ENCODE data around the gene MEN1. TPM values are rescaled to one million over a fixed set of nuclear protein-coding genes. Genes with fewer than 3 reads are reported as not detected.

The MEN1 gene
- total RNA-seq, 1 experiment from 2014 or later = 54.5 TPM

- in situ Hi-C loops (cut with HindIII; ENCODE audit: low pct_unique_long_range_greater_than_20kb, low sequenced_read_pairs) = no loop called here
- intact Hi-C loops (cut with micrococcal nuclease; ENCODE audit: unreplicated experiment) = no loop called here
- POLR2A ChIA-PET = interaction anchor here (0.6 kb wide), 1 partner anchor 31 kb away, joined by 19 read pairs; no protein-coding TSS in a partner anchor
- TF ChIP-seq SIN3A (IDR thresholded peaks at IDR 0.05; ENCODE audit: borderline replicate concordance, insufficient read depth, low read depth, low read length) = no peak
- TF ChIP-seq REST (IDR thresholded peaks at IDR 0.05; ENCODE audit: insufficient read depth in 1 of 2, low read depth in 2 of 2, low read length in 1 of 2) = no peak
- TF ChIP-seq TCF7L2 (IDR thresholded peaks at IDR 0.05; ENCODE audit: low read depth, low read length) = no peak
- no peak for TF ChIP-seq POLR2AphosphoS5 (IDR thresholded peaks at IDR 0.05; ENCODE audit: low read depth, low read length)
- no peak for TF ChIP-seq CTCF (IDR thresholded peaks at IDR 0.05)
- H3K27me3 ChIP-seq (ENCODE audit: control insufficient read depth, insufficient read depth, low read length) = no peaks in the 10 kb centered on the region
- H3K4me1 ChIP-seq (ENCODE audit: control insufficient read depth, insufficient read depth, low read length) = peaks cover 34% of the 10 kb centered on the region
- no peaks in the 10 kb centered on the region; the same call in 1 of the 2 replicates for H3K36me3 ChIP-seq (ENCODE audit: control insufficient read depth, insufficient read depth, low read length)
- DNase-seq (ENCODE audit: low read depth, low spot score) (no peak), ATAC-seq (no peak)
- no peak overlapping the region for H3K4me3 ChIP-seq (ENCODE audit: low read depth in 2 of 2, low read length in 2 of 2)
- CTCF ChIA-PET = no interaction called here
- H3K27ac ChIP-seq (ENCODE audit: low read length) = no peak overlapping the region
- H3K9me3 ChIP-seq (ENCODE audit: control insufficient read depth, insufficient read depth, low read depth, low read length) = no peaks in the 10 kb centered on the region
- no TSS peak for BruUV-seq (replicated peaks)
Observed at GRCh38 chr11:64838600-64839334, 28.4 kb upstream of the MEN1 start.

- no peaks in the 10 kb centered on the region for H3K36me3 ChIP-seq (ENCODE audit: control insufficient read depth, insufficient read depth, low read length)
Observed at GRCh38 chr11:64837887-64838351, 27.6 kb upstream of the MEN1 start.

More at GRCh38 chr11:64837887-64838351, 27.6 kb upstream of the MEN1 start:
- Histone ChIP-seq H3K9me3 (ENCODE audit: control insufficient read depth, insufficient read depth, low read depth, low read length) (no peaks in the 10 kb centered on the region), H3K27me3 (ENCODE audit: control insufficient read depth, insufficient read depth, low read length) (no peaks in the 10 kb centered on the region), H3K4me1 (ENCODE audit: control insufficient read depth, insufficient read depth, low read length) (peaks cover 27% of the 10 kb centered on the region), H3K27ac (ENCODE audit: low read length) (no peak overlapping the region), H3K4me3 (ENCODE audit: low read depth in 2 of 2, low read length in 2 of 2) (no peak overlapping the region)
- no peak for ATAC-seq
- no TSS peak for BruUV-seq (replicated peaks)
- in situ Hi-C loops (cut with HindIII; ENCODE audit: low pct_unique_long_range_greater_than_20kb, low sequenced_read_pairs) = no loop called here
- no peak for DNase-seq (ENCODE audit: low read depth, low spot score)
- CTCF ChIA-PET = no interaction called here
- TF ChIP-seq CTCF (IDR thresholded peaks at IDR 0.05) (no peak), SIN3A (IDR thresholded peaks at IDR 0.05; ENCODE audit: borderline replicate concordance, insufficient read depth, low read depth, low read length) (no peak), POLR2AphosphoS5 (IDR thresholded peaks at IDR 0.05; ENCODE audit: low read depth, low read length) (no peak), REST (IDR thresholded peaks at IDR 0.05; ENCODE audit: insufficient read depth in 1 of 2, low read depth in 2 of 2, low read length in 1 of 2) (no peak), TCF7L2 (IDR thresholded peaks at IDR 0.05; ENCODE audit: low read depth, low read length) (no peak)
- POLR2A ChIA-PET = interaction anchor here (0.6 kb wide), 1 partner anchor 31 kb away, joined by 19 read pairs; no protein-coding TSS in a partner anchor
- intact Hi-C loops (cut with micrococcal nuclease; ENCODE audit: unreplicated experiment) = no loop called here

Data from Panc1 (cell line).